Upper lobe of left lung (tissue), 4 donors: ENCODE data around the gene CEP68.

Experiments used
- CTCF ChIP-seq, 6 experiments: fragments of 450-650 bp in 4 of 6; fragments of 200-600 bp in 2 of 6; sonication (generic) in 2 of 6; IDR thresholded peaks; one replicate each; pipeline ENCODE4 v1.5.1; 2016 to 2019; ENCODE audit warnings: antibody characterized with exemption in 6 of 6
- POLR2A ChIP-seq, 4 donors: fragments of 450-650 bp; IDR thresholded peaks; one replicate each; pipeline ENCODE4 v1.5.1; 2016 to 2017; ENCODE audit warnings: antibody characterized with exemption in 4 of 4, mild to moderate bottlenecking in 2 of 4

DNA sequence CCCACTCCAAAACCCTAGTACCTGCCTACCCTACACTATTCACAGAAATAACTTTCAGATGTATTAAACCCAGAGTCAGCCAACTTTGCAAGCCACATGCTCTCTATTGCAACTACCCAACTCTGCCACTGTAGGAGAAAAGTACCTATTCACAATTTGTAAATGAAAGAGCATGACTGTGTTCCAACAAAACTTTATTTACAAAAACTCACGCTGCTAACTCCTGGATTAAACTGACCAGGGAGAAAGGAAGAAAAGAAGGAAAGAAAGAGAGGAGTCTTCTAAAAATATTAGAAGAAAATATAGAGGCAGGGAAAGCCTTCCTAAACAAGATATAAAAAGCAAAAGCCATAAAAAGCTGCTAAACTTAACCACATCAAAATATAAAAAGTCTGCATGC lies 42.4 kb upstream of the CEP68 start:
- no peak for TF ChIP-seq CTCF (IDR thresholded peaks at IDR 0.05)
- no peak for TF ChIP-seq POLR2A (IDR thresholded peaks at IDR 0.05)
